PC-3 (cell line): Measurements from ENCODE around the gene EIPR1. TPM values are rescaled to one million over a fixed set of nuclear protein-coding genes. Genes with fewer than 3 reads are reported as not detected.

Experiments
- ATAC-seq: fragments of 200-7000 bp; cut with Tn5 transposase; 2 replicates; pipeline ENCODE4 v1.9.1; 2020; ENCODE audit warnings: mild to moderate bottlenecking, moderate library complexity
- BruUV-seq: library from RNA; stranded (reverse); fragments of 400-500 nt; replicated peaks from 2 replicates; lab custom pipeline; 2021; lab: Mats Ljungman, UMichigan
- CTCF ChIA-PET: fragments of 300-600 bp; sonication (Branson Sonifier 250); formaldehyde crosslinking; loops from one replicate; lab custom pipeline; 2022; ENCODE audit warnings: antibody characterized with exemption; lab: Charles Lee
- POLR2A ChIA-PET: fragments of 300-600 bp; sonication (Branson Sonifier 250); formaldehyde crosslinking; loops from one replicate; lab custom pipeline; 2022; ENCODE audit warnings: antibody characterized with exemption; ENCODE audit not compliant: unreplicated experiment; lab: Charles Lee
- DNase-seq: peaks from one replicate; pipeline ENCODE4 v3.0.0-alpha.2; 2015
- H2AFZ ChIP-seq: fragments of 300-600 bp; sonication (generic); 2 replicates; pipeline ENCODE4 v1.6.0; 2016; ENCODE audit warnings: antibody characterized with exemption, low read length
- H3F3A ChIP-seq: fragments of 300-600 bp; sonication (generic); one replicate; pipeline ENCODE4 v1.6.0; 2017; ENCODE audit warnings: antibody characterized with exemption, low read length, control low read depth, mild to moderate bottlenecking; ENCODE audit not compliant: unreplicated experiment
- H3K27ac ChIP-seq: fragments of 300-600 bp; sonication (generic); 2 replicates; pipeline ENCODE4 v1.5.1; 2016; ENCODE audit warnings: mild to moderate bottlenecking, low read length
- H3K27me3 ChIP-seq: fragments of 300-600 bp; sonication (generic); 2 replicates; pipeline ENCODE4 v1.6.1; 2016; ENCODE audit warnings: low read length, mixed read lengths
- H3K36me3 ChIP-seq: fragments of 300-600 bp; sonication (generic); 2 replicates; pipeline ENCODE4 v1.6.1; 2016; ENCODE audit warnings: low read depth, mixed run types, low read length, mixed read lengths
- H3K4me1 ChIP-seq: fragments of 300-600 bp; sonication (generic); 2 replicates; pipeline ENCODE4 v1.5.1; 2016; ENCODE audit warnings: low read length; ENCODE audit not compliant: insufficient read depth
- H3K4me2 ChIP-seq: fragments of 300-600 bp; sonication (generic); 2 replicates; pipeline ENCODE4 v1.6.0; 2016; ENCODE audit warnings: low read length
- H3K4me3 ChIP-seq: fragments of 300-600 bp; sonication (generic); 2 replicates; pipeline ENCODE4 v1.5.1; 2016; ENCODE audit warnings: mild to moderate bottlenecking, low read length, mixed read lengths
- H3K79me2 ChIP-seq: fragments of 300-600 bp; sonication (generic); 2 replicates; pipeline ENCODE4 v1.6.1; 2017; ENCODE audit warnings: low read length, mixed read lengths
- H3K9ac ChIP-seq: fragments of 300-600 bp; sonication (generic); 2 replicates; pipeline ENCODE4 v1.6.0; 2016; ENCODE audit warnings: mild to moderate bottlenecking, low read length
- H3K9me2 ChIP-seq: fragments of 300-600 bp; sonication (generic); replicated peaks from 2 replicates; pipeline ENCODE4 v1.6.1; 2016; ENCODE audit warnings: mixed run types, low read length, mixed read lengths
- H3K9me3 ChIP-seq: fragments of 300-600 bp; sonication (generic); 2 replicates; pipeline ENCODE4 v1.6.1; 2016; ENCODE audit warnings: low read length, mixed read lengths
- H4K20me1 ChIP-seq: fragments of 300-600 bp; sonication (generic); 2 replicates; pipeline ENCODE4 v1.6.1; 2016; ENCODE audit warnings: low read length, mixed read lengths
- CTCF ChIP-seq: fragments of 300-600 bp; sonication (generic); conservative IDR thresholded peaks from 2 replicates; pipeline ENCODE4 v1.5.1; 2017; ENCODE audit warnings: antibody characterized with exemption, low read depth, mild to moderate bottlenecking, low read length
- EZH2 ChIP-seq: fragments of 300-600 bp; sonication (generic); IDR thresholded peaks from one replicate; pipeline ENCODE4 v1.6.1; 2017; ENCODE audit warnings: antibody characterized with exemption, mild to moderate bottlenecking, low read length; ENCODE audit not compliant: unreplicated experiment
- EZH2phosphoT487 ChIP-seq: fragments of 300-600 bp; sonication (generic); IDR thresholded peaks from 2 replicates; pipeline ENCODE4 v1.6.1; 2018; ENCODE audit warnings: mild to moderate bottlenecking, antibody characterized with exemption, low read length, borderline replicate concordance
- intact Hi-C: fragments of 100-400 bp; cut with micrococcal nuclease; formaldehyde crosslinking; loops from 2 replicates; pipeline ENCODE4 v1.9.0; 2023
- total RNA-seq: library from RNA; depleted of rRNA; stranded (reverse); fragments of >200 nt; gene quantifications from 2 replicates; pipeline ENCODE4 v1.2.3, GENCODE V29; 2014

EIPR1 gene
- total RNA-seq, 1 experiment from 2014 or later: 90.1 TPM

- intact Hi-C loops: no loop called here
- Histone ChIP-seq H2AFZ (no peak overlapping the region), H3K9me3 (no peaks in the 10 kb centered on the region), H3K9ac (no peak overlapping the region), H3K4me3 (no peak overlapping the region), H3K36me3 (peaks cover 5% of the 10 kb centered on the region; the same call in 1 of the 2 replicates), H3F3A (no peaks in the 10 kb centered on the region), H3K27me3 (no peaks in the 10 kb centered on the region), H4K20me1 (no peaks in the 10 kb centered on the region), H3K4me2 (no peak overlapping the region), H3K9me2 (no peaks in the 10 kb centered on the region), H3K27ac (no peak overlapping the region), H3K79me2 (no peaks in the 10 kb centered on the region; the same call in 1 of the 2 replicates), H3K4me1 (no peaks in the 10 kb centered on the region)
- CTCF ChIA-PET: no interaction called here
- BruUV-seq: no TSS peak
- POLR2A ChIA-PET: no interaction called here
- no peak for ATAC-seq
- TF ChIP-seq EZH2phosphoT487 (no peak), CTCF (no peak), EZH2 (no peak)
- DNase-seq: no peak
Observed at GRCh38 chr2:3214065-3214464, 163.6 kb downstream of the EIPR1 start.

- no peak overlapping the region for H3K9ac ChIP-seq
- no peak overlapping the region for H2AFZ ChIP-seq
- H3K36me3 ChIP-seq: peaks cover 5% of the 10 kb centered on the region; the same call in 1 of the 2 replicates
- no peaks in the 10 kb centered on the region for H3K9me2 ChIP-seq
- H3K27me3 ChIP-seq: no peaks in the 10 kb centered on the region
- no peak for TF ChIP-seq CTCF
- no peak for TF ChIP-seq EZH2
- TF ChIP-seq EZH2phosphoT487: no peak
- no peaks in the 10 kb centered on the region for H4K20me1 ChIP-seq
- DNase-seq (no peak), ATAC-seq (no peak)
- H3K4me3 ChIP-seq: no peak overlapping the region
- H3K4me2 ChIP-seq: no peak overlapping the region
- no TSS peak for BruUV-seq
- no peak overlapping the region for H3K27ac ChIP-seq
- H3K4me1 ChIP-seq: no peaks in the 10 kb centered on the region
- ChIA-PET POLR2A (no interaction called here), CTCF (no interaction called here)
- intact Hi-C loops: no loop called here
- H3K79me2 ChIP-seq: no peaks in the 10 kb centered on the region; the same call in 1 of the 2 replicates
- no peaks in the 10 kb centered on the region for H3K9me3 ChIP-seq
- no peaks in the 10 kb centered on the region for H3F3A ChIP-seq
Observed at GRCh38 chr2:3212984-3213383, 164.6 kb downstream of the EIPR1 start.

- Histone ChIP-seq H3K36me3 (peaks cover 5% of the 10 kb centered on the region; the same call in 1 of the 2 replicates), H3K79me2 (no peaks in the 10 kb centered on the region; the same call in 1 of the 2 replicates), H2AFZ (no peak overlapping the region), H3K4me1 (no peaks in the 10 kb centered on the region), H3K9ac (no peak overlapping the region), H4K20me1 (no peaks in the 10 kb centered on the region), H3K4me2 (no peak overlapping the region), H3K27me3 (no peaks in the 10 kb centered on the region), H3K9me3 (no peaks in the 10 kb centered on the region), H3F3A (no peaks in the 10 kb centered on the region), H3K9me2 (no peaks in the 10 kb centered on the region), H3K4me3 (no peak overlapping the region), H3K27ac (no peak overlapping the region)
- TF ChIP-seq EZH2 (no peak), EZH2phosphoT487 (no peak), CTCF (no peak)
- DNase-seq: no peak
- BruUV-seq: no TSS peak
- ChIA-PET POLR2A (no interaction called here), CTCF (no interaction called here)
- no peak for ATAC-seq
- intact Hi-C loops: no loop called here
Observed at GRCh38 chr2:3212061-3212362, 165.6 kb downstream of the EIPR1 start.
